GM12872 (cell line): ENCODE data around the gene MFAP3L.

Source experiments
- TF ChIP-seq, protein P1 (sequence below): IDR thresholded peaks from 3 replicates; pipeline ENCODE4 v1.5.1; 2011; ENCODE audit warnings: low read depth, mild to moderate bottlenecking, low read length, moderate library complexity; ENCODE audit not compliant: insufficient read depth

The MFAP3L gene

DNA sequence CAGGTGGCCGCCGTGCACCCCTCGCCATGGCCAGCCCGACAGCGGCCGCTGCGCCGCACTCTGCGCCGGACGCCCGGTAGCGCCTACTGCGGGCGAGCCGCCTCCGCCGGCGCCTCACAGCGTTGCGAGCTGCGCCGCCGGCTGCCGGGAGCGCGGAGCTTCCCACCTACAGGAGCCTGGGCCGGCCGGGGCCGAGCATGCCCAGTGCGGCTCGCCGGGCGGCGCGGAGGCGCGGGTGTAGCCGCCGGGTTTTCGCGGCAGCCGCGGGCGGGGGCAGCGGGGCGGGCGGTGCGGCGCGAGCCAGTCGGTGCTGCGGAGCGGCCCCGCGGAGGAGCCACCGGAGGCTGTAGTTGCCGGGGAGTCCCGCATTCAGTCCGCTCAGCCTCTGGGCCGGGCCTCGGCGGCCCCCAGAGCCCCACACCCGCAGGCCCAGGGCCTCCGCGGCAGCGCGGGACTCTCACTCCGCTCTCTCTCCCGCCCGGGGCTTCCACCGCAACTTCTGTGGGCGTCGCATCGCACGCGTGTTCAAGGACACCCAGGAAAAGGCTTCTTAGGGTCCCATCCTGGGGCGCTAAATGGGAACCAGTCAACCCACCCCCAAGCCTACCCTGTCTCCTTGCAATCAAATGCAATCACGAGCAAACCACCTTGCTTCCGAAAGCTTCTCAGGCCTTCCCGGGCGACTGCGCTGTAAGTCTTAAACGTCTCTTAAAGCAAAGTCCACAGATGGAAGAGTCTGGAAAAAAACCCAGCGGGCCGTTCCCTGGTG is at the start of gene MFAP3L:
TSS of gene MFAP3L (minus strand) at position 143 of the 769 bp plus-strand sequence. CDS start 20,518 bp downstream, outside the sequence.
- TF ChIP-seq, protein P1, sequence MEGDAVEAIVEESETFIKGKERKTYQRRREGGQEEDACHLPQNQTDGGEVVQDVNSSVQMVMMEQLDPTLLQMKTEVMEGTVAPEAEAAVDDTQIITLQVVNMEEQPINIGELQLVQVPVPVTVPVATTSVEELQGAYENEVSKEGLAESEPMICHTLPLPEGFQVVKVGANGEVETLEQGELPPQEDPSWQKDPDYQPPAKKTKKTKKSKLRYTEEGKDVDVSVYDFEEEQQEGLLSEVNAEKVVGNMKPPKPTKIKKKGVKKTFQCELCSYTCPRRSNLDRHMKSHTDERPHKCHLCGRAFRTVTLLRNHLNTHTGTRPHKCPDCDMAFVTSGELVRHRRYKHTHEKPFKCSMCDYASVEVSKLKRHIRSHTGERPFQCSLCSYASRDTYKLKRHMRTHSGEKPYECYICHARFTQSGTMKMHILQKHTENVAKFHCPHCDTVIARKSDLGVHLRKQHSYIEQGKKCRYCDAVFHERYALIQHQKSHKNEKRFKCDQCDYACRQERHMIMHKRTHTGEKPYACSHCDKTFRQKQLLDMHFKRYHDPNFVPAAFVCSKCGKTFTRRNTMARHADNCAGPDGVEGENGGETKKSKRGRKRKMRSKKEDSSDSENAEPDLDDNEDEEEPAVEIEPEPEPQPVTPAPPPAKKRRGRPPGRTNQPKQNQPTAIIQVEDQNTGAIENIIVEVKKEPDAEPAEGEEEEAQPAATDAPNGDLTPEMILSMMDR, result no peak

GRCh38 chr4:170071196-170071595 is 45.0 kb upstream of the MFAP3L start:
- TF ChIP-seq, protein P1, result no peak

GRCh38 chr4:170068438-170069128 is 42.4 kb upstream of the MFAP3L start:
- TF ChIP-seq, protein P1, result no peak

GRCh38 chr4:170059421-170059820 is 33.2 kb upstream of the MFAP3L start:
- TF ChIP-seq, protein P1, result no peak

DNA sequence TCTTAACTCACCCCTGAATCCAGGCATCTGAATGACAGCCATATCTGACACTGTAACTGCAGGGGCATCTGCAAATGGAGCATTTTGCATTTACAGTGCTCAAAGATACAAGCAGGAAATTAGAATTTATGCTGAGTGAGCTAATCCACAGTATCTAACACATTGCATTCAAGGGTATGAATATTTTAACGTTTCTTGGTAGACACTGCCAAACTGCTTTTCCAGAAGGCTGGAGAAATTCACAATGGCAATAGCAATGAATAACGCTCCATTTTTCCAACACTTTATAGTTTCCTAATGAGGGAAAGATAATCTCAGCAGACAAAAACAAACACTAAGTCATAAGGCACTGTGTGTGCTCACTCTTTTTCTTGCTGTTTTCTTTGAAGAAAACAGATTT is 32.6 kb upstream of the MFAP3L start:
- TF ChIP-seq, protein P1, result no peak

DNA sequence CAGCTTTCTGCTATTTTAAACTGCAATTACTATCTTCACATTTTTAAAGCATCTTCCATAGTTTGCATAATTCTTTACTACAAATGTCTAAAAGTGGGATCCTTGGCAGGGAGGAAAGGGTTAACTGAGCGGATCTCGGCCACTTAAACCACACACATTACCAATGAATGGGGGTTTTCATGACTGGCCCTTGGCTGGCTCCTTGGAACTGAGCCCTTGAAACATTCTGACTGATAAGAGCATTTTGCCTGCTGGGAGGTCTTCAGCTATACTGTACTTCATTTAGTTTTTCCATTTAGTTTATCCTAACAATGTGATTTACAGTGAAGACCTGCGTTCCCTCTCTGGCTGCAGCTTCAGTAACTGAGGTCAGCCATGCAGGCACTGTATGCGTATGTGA is 31.7 kb upstream of the MFAP3L start:
- TF ChIP-seq, protein P1, result no peak

GRCh38 chr4:170052919-170053318 is 26.7 kb upstream of the MFAP3L start:
- TF ChIP-seq, protein P1, result no peak
